ENCODE data around the gene EGFL7. TPM values are rescaled to one million over a fixed set of nuclear protein-coding genes. Genes with fewer than 3 reads are reported as not detected.

Gene EGFL7
- total and polyA plus RNA-seq, 4 donors = 32.1 to 39.7 (median 36.5) TPM

DNA sequence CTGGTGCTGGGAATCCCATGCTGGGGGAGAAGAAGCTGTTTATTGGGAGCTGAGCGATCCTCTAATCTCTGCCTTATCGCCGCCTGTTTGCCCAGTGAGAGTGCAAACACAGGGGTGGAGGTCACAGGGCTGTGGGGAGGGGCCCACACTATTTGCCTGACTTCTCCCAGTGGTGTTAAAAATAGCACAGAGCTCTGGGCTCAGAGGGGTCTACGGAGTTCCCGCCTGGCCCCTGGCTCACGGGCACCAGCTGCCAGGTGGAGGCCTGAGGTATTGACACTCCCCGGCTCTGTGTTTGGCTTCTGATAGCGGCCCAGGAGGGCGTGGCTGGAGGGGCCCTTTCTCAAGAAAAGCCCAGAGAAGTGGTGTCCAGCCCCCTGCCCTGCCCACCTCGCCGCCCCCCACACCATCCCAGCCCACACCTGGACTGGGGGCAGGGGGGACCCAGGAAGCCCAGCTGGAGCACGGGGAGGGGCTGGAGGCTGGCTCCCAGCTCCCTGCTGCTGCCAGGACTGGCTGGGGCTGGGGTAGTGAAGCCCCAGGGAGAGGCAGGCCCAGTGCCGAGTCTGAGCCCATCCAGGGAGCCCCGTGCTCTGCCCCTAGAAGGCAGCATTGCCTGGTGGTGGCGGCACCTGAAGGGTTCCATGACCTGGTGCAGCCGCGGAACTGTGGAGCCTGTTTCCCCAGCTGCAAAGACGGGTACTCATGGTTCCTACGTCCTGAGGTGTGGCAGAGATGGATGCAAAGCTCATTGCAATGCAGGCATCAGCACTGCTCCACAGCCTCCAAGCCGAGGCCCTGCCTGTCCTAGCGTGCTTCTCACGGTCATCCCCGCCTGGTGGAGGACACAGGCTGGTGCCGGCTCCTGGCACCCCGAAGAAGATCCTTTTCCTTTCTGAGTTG, 35.7 kb upstream of the EGFL7 start:
- Histone ChIP-seq H3K27ac (ENCODE audit: low read depth in 1 of 2, low read length in 2 of 2) (peak overlapping the region; percentile 52 to 77), H3K9me3 (ENCODE audit: control insufficient read depth in 4 of 4, low read length in 3 of 4) (no peaks in the 10 kb centered on the region), H3K36me3 (ENCODE audit: control insufficient read depth in 4 of 4, insufficient read depth in 3 of 4, low read depth in 1 of 4, low read length in 3 of 4) (no peaks in the 10 kb centered on the region), H3K27me3 (ENCODE audit: control insufficient read depth in 4 of 4, insufficient read depth in 4 of 4, low read length in 3 of 4) (no peaks in the 10 kb centered on the region), H3K4me3 (ENCODE audit: low read depth in 1 of 3, low read length in 3 of 3) (peak overlapping the region in 1 of 3 donors; percentile 22), H3K4me1 (ENCODE audit: control insufficient read depth in 4 of 4, insufficient read depth in 4 of 4, low read length in 3 of 4) (peaks cover 32 to 72% (median 56%) of the 10 kb centered on the region in 4 donors), H3K9ac (ENCODE audit: low read depth in 1 of 2, low read length in 2 of 2) (peak overlapping the region in 1 of 2 donors; percentile 28)
- peak; percentile 56 to 72 for TF ChIP-seq HNF4A (conservative IDR thresholded peaks at IDR 0.05)
- no peak for TF ChIP-seq TAF1 (conservative IDR thresholded peaks at IDR 0.05)
- peak; percentile 50 to 70 for TF ChIP-seq RAD21 (IDR thresholded peaks at IDR 0.05)
- TF ChIP-seq GABPA (IDR thresholded peaks at IDR 0.05 in 1 of 2, conservative IDR thresholded peaks at IDR 0.05 in 1 of 2) = no peak
- TF ChIP-seq, protein P1, sequence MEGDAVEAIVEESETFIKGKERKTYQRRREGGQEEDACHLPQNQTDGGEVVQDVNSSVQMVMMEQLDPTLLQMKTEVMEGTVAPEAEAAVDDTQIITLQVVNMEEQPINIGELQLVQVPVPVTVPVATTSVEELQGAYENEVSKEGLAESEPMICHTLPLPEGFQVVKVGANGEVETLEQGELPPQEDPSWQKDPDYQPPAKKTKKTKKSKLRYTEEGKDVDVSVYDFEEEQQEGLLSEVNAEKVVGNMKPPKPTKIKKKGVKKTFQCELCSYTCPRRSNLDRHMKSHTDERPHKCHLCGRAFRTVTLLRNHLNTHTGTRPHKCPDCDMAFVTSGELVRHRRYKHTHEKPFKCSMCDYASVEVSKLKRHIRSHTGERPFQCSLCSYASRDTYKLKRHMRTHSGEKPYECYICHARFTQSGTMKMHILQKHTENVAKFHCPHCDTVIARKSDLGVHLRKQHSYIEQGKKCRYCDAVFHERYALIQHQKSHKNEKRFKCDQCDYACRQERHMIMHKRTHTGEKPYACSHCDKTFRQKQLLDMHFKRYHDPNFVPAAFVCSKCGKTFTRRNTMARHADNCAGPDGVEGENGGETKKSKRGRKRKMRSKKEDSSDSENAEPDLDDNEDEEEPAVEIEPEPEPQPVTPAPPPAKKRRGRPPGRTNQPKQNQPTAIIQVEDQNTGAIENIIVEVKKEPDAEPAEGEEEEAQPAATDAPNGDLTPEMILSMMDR (IDR thresholded peaks at IDR 0.05; ENCODE audit: low read depth, low read length, missing input control) = peak; percentile 42
- TF ChIP-seq, protein P2, sequence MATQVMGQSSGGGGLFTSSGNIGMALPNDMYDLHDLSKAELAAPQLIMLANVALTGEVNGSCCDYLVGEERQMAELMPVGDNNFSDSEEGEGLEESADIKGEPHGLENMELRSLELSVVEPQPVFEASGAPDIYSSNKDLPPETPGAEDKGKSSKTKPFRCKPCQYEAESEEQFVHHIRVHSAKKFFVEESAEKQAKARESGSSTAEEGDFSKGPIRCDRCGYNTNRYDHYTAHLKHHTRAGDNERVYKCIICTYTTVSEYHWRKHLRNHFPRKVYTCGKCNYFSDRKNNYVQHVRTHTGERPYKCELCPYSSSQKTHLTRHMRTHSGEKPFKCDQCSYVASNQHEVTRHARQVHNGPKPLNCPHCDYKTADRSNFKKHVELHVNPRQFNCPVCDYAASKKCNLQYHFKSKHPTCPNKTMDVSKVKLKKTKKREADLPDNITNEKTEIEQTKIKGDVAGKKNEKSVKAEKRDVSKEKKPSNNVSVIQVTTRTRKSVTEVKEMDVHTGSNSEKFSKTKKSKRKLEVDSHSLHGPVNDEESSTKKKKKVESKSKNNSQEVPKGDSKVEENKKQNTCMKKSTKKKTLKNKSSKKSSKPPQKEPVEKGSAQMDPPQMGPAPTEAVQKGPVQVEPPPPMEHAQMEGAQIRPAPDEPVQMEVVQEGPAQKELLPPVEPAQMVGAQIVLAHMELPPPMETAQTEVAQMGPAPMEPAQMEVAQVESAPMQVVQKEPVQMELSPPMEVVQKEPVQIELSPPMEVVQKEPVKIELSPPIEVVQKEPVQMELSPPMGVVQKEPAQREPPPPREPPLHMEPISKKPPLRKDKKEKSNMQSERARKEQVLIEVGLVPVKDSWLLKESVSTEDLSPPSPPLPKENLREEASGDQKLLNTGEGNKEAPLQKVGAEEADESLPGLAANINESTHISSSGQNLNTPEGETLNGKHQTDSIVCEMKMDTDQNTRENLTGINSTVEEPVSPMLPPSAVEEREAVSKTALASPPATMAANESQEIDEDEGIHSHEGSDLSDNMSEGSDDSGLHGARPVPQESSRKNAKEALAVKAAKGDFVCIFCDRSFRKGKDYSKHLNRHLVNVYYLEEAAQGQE (IDR thresholded peaks at IDR 0.05) = peak; percentile 45
- TF ChIP-seq HNF4G (IDR thresholded peaks at IDR 0.05) = no peak
- TF ChIP-seq SP1 (IDR thresholded peaks at IDR 0.05) = peak; percentile 76
- TF ChIP-seq NR2F2 (IDR thresholded peaks at IDR 0.05) = peak; percentile 83
- peak; percentile 68 for TF ChIP-seq FOXA2 (IDR thresholded peaks at IDR 0.05)
- TF ChIP-seq, protein P3, sequence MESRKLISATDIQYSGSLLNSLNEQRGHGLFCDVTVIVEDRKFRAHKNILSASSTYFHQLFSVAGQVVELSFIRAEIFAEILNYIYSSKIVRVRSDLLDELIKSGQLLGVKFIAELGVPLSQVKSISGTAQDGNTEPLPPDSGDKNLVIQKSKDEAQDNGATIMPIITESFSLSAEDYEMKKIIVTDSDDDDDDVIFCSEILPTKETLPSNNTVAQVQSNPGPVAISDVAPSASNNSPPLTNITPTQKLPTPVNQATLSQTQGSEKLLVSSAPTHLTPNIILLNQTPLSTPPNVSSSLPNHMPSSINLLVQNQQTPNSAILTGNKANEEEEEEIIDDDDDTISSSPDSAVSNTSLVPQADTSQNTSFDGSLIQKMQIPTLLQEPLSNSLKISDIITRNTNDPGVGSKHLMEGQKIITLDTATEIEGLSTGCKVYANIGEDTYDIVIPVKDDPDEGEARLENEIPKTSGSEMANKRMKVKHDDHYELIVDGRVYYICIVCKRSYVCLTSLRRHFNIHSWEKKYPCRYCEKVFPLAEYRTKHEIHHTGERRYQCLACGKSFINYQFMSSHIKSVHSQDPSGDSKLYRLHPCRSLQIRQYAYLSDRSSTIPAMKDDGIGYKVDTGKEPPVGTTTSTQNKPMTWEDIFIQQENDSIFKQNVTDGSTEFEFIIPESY (IDR thresholded peaks at IDR 0.05) = no peak
- peak; percentile 51 for TF ChIP-seq YY1 (IDR thresholded peaks at IDR 0.05)
- TF ChIP-seq FOXA1 (IDR thresholded peaks at IDR 0.05) = peak; percentile 71
- TF ChIP-seq, protein P4, sequence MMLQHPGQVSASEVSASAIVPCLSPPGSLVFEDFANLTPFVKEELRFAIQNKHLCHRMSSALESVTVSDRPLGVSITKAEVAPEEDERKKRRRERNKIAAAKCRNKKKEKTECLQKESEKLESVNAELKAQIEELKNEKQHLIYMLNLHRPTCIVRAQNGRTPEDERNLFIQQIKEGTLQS (IDR thresholded peaks at IDR 0.05) = no peak
- TF ChIP-seq RXRA (IDR thresholded peaks at IDR 0.05) = peak; percentile 82 to 88
- TF ChIP-seq EGR1 (IDR thresholded peaks at IDR 0.05; ENCODE audit: low read depth in 2 of 2) = no peak
- no peak for TF ChIP-seq JUND (IDR thresholded peaks at IDR 0.05)
- TF ChIP-seq, protein P5, sequence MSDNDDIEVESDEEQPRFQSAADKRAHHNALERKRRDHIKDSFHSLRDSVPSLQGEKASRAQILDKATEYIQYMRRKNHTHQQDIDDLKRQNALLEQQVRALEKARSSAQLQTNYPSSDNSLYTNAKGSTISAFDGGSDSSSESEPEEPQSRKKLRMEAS (IDR thresholded peaks at IDR 0.05) = no peak
- DNase-seq (ENCODE audit: low spot score) = peak; percentile 62
- WGBS = 35% methylated on average over 25 of the region's 25 CpGs
